Suprapubic skin (tissue), 4 donors: ENCODE results near the gene RXFP3. TPM values are rescaled to one million over a fixed set of nuclear protein-coding genes. Genes with fewer than 3 reads are reported as not detected.

Experiments used
- DNase-seq, 2 donors: peaks; one replicate each; pipeline ENCODE4 v3.0.0-alpha.2; 2019; ENCODE audit warnings: low spot score in 2 of 2
- H3K27ac ChIP-seq: fragments of 200-600 bp; sonication (generic); one replicate; pipeline ENCODE4 v1.5.1; 2019
- H3K27me3 ChIP-seq: fragments of 200-600 bp; sonication (generic); one replicate; pipeline ENCODE4 v1.5.1; 2019
- H3K36me3 ChIP-seq: fragments of 200-600 bp; sonication (generic); one replicate; pipeline ENCODE4 v1.5.1; 2019
- H3K4me1 ChIP-seq: fragments of 200-600 bp; sonication (generic); one replicate; pipeline ENCODE4 v1.5.1; 2019
- H3K4me3 ChIP-seq: fragments of 200-600 bp; sonication (generic); one replicate; pipeline ENCODE4 v1.5.1; 2019; ENCODE audit warnings: mild to moderate bottlenecking
- H3K9me3 ChIP-seq: fragments of 200-600 bp; sonication (generic); one replicate; pipeline ENCODE4 v1.5.1; 2019
- EP300 ChIP-seq: sonication (generic); formaldehyde crosslinking; IDR thresholded peaks from one replicate; pipeline ENCODE4 v1.6.1; 2017; ENCODE audit warnings: antibody characterized with exemption
- POLR2A ChIP-seq, 2 donors: fragments of 450-650 bp; IDR thresholded peaks; one replicate each; pipeline ENCODE4 v1.6.1; 2017; ENCODE audit warnings: antibody characterized with exemption in 2 of 2, mild to moderate bottlenecking in 2 of 2, moderate library complexity in 2 of 2
- POLR2AphosphoS5 ChIP-seq, 3 donors: sonication (generic); formaldehyde crosslinking; IDR thresholded peaks; one replicate each; pipeline ENCODE4 v1.6.1; 2017; ENCODE audit warnings: antibody characterized with exemption in 3 of 3
- WGBS: methylation state at CpG from one replicate; pipeline ENCODE4 v1.1.5; 2018; 5-methylcytosine and 5-hydroxymethylcytosine counted together
- total RNA-seq, 4 donors: library from RNA; depleted of rRNA; stranded (reverse); fragments of >200 nt; gene quantifications; one replicate each; pipeline ENCODE4 v1.1.0, GENCODE V29; 2016
- TF ChIP-seq, protein P1 (sequence below), 2 donors: fragments of 200-600 bp in 1 of 2; fragments of 450-650 bp in 1 of 2; sonication (generic) in 1 of 2; IDR thresholded peaks; one replicate each; pipeline ENCODE4 v1.5.1; 2016 to 2019; ENCODE audit warnings: antibody characterized with exemption in 2 of 2, mild to moderate bottlenecking in 1 of 2, moderate library complexity in 1 of 2

RXFP3 gene, protein sequence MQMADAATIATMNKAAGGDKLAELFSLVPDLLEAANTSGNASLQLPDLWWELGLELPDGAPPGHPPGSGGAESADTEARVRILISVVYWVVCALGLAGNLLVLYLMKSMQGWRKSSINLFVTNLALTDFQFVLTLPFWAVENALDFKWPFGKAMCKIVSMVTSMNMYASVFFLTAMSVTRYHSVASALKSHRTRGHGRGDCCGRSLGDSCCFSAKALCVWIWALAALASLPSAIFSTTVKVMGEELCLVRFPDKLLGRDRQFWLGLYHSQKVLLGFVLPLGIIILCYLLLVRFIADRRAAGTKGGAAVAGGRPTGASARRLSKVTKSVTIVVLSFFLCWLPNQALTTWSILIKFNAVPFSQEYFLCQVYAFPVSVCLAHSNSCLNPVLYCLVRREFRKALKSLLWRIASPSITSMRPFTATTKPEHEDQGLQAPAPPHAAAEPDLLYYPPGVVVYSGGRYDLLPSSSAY
- not detected for total RNA-seq

DNA sequence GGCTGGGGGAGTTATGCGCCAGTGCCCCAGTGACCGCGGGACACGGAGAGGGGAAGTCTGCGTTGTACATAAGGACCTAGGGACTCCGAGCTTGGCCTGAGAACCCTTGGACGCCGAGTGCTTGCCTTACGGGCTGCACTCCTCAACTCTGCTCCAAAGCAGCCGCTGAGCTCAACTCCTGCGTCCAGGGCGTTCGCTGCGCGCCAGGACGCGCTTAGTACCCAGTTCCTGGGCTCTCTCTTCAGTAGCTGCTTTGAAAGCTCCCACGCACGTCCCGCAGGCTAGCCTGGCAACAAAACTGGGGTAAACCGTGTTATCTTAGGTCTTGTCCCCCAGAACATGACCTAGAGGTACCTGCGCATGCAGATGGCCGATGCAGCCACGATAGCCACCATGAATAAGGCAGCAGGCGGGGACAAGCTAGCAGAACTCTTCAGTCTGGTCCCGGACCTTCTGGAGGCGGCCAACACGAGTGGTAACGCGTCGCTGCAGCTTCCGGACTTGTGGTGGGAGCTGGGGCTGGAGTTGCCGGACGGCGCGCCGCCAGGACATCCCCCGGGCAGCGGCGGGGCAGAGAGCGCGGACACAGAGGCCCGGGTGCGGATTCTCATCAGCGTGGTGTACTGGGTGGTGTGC is at the start of gene RXFP3:
Gene RXFP3, plus strand, starts transcription at position 6 of the 636 bp plus-strand sequence. Its CDS starts 355 bp downstream, at position 361.
- peak within 1 kb of the TSS; percentile 31 for H3K4me3 ChIP-seq
- H3K27me3 ChIP-seq, result peaks cover 45% of the 10 kb centered on the region
- DNase-seq, result no peak
- no peaks in the 10 kb centered on the region for H3K9me3 ChIP-seq
- H3K36me3 ChIP-seq, result no peaks in the 10 kb centered on the region
- H3K27ac ChIP-seq, result no peak within 1 kb of the TSS
- 0% methylated on average over 6 of the region's 45 CpGs for WGBS
- peaks cover 16% of the 10 kb centered on the region for H3K4me1 ChIP-seq
- no peak for TF ChIP-seq POLR2AphosphoS5 (IDR thresholded peaks at IDR 0.05)
- TF ChIP-seq POLR2A (IDR thresholded peaks at IDR 0.05), result no peak
- TF ChIP-seq, protein P1, sequence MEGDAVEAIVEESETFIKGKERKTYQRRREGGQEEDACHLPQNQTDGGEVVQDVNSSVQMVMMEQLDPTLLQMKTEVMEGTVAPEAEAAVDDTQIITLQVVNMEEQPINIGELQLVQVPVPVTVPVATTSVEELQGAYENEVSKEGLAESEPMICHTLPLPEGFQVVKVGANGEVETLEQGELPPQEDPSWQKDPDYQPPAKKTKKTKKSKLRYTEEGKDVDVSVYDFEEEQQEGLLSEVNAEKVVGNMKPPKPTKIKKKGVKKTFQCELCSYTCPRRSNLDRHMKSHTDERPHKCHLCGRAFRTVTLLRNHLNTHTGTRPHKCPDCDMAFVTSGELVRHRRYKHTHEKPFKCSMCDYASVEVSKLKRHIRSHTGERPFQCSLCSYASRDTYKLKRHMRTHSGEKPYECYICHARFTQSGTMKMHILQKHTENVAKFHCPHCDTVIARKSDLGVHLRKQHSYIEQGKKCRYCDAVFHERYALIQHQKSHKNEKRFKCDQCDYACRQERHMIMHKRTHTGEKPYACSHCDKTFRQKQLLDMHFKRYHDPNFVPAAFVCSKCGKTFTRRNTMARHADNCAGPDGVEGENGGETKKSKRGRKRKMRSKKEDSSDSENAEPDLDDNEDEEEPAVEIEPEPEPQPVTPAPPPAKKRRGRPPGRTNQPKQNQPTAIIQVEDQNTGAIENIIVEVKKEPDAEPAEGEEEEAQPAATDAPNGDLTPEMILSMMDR (IDR thresholded peaks at IDR 0.05), result no peak
- no peak for TF ChIP-seq EP300

DNA sequence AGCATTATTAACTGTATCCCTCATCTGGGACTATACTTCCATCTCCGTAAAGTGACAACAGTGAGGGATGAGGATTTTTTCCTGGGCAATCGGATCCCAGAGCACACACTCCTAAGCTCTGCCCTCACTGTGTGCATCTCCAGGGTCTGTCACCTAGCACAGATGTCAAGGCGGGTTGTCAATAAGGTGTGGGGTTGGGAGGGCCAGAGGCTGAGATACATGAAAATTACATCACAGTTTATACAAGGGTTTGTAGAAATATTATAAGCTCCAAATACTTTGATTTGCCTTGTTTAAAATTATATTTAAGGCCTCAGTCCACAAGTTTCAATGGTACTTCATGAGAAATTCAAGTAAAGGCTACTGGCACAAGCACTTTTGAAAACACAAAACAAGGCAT is 48.9 kb upstream of the RXFP3 start:
- H3K4me3 ChIP-seq, result no peak overlapping the region
- H3K9me3 ChIP-seq, result no peaks in the 10 kb centered on the region
- H3K27ac ChIP-seq, result no peak overlapping the region
- no peak for TF ChIP-seq POLR2A (IDR thresholded peaks at IDR 0.05)
- TF ChIP-seq, protein P1 (IDR thresholded peaks at IDR 0.05), result no peak
- no peak for TF ChIP-seq POLR2AphosphoS5 (IDR thresholded peaks at IDR 0.05)
- TF ChIP-seq EP300, result no peak
- no peak for DNase-seq
- WGBS, result 73% methylated on average over 3 of the region's 3 CpGs
- H3K4me1 ChIP-seq, result peaks cover 13% of the 10 kb centered on the region
- peaks cover 24% of the 10 kb centered on the region for H3K27me3 ChIP-seq
- H3K36me3 ChIP-seq, result no peaks in the 10 kb centered on the region

DNA sequence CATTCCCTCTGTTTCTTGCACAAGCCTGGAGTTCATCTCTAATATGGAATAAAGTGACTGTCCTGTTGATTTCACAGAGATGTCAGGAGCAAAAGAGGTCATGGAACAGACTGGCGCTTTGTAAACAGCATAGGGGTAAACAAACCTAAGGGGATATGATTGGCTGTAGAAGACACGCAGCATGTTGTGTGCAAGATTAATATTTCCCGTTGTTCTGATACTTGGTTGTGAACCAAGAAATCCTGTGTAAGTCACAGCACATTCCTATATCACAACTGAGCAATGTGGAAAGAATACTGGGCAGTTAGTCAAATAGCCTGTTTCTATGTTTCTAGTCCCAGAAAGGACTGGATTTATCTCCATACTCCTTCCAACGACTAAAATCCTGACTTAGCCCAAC is 47.6 kb upstream of the RXFP3 start:
- peaks cover 30% of the 10 kb centered on the region for H3K27me3 ChIP-seq
- H3K9me3 ChIP-seq, result no peaks in the 10 kb centered on the region
- no peak for DNase-seq
- no peak for TF ChIP-seq POLR2A (IDR thresholded peaks at IDR 0.05)
- H3K36me3 ChIP-seq, result no peaks in the 10 kb centered on the region
- peaks cover 16% of the 10 kb centered on the region for H3K4me1 ChIP-seq
- no peak overlapping the region for H3K4me3 ChIP-seq
- 69% methylated on average over 4 of the region's 4 CpGs for WGBS
- no peak overlapping the region for H3K27ac ChIP-seq

DNA sequence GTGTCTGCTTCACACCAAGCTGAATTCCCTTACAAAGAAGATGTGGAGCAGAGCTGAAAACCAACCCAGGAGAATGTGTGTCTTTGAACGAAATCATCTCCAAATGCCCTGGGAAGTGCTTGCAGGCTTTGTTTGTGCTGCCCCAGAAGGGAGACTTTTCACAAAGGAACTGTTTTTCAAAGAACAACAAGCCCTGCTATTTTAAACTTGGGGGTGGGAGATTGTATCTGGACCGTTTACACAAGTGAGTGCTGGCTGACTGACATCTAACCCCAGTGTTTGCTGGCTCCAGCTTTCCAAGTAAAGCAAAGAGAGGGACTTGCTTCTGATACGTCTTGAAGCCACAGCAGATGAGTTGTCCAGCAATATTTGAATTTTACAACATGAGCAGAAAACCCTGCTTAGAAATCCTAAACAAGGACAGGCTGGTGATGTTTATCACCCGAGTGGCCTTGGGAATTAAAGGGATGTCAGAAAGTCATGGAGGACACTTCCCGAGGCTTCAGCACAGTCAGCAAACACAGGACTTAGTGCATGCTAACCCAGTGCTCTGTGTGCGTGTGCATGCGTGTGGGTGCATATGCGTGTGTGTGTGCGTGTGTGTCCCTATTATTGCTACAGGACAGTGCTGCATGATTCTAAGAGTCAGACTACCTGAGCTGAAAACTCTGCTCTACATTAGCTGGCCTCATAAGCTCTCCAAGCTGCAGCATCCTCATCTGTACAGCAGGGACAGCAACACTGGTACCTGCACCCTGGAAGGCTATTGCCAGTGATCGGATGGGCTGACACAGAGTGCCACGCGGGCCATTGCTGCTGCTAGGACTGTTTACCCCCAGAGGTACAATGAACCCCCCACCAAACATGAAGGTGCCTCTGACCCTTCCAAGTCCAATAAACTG is 45.8 kb upstream of the RXFP3 start:
- no peak for DNase-seq
- Histone ChIP-seq H3K36me3 (no peaks in the 10 kb centered on the region), H3K9me3 (no peaks in the 10 kb centered on the region), H3K27me3 (peaks cover 30% of the 10 kb centered on the region), H3K4me3 (peak overlapping the region; percentile 48), H3K27ac (no peak overlapping the region), H3K4me1 (peaks cover 16% of the 10 kb centered on the region)
- whole genome bisulfite sequencing, result 47% methylated on average over 11 of the region's 12 CpGs
- no peak for TF ChIP-seq EP300
- TF ChIP-seq, protein P1 (IDR thresholded peaks at IDR 0.05), result no peak
- TF ChIP-seq POLR2AphosphoS5 (IDR thresholded peaks at IDR 0.05), result no peak
- no peak for TF ChIP-seq POLR2A (IDR thresholded peaks at IDR 0.05)

DNA sequence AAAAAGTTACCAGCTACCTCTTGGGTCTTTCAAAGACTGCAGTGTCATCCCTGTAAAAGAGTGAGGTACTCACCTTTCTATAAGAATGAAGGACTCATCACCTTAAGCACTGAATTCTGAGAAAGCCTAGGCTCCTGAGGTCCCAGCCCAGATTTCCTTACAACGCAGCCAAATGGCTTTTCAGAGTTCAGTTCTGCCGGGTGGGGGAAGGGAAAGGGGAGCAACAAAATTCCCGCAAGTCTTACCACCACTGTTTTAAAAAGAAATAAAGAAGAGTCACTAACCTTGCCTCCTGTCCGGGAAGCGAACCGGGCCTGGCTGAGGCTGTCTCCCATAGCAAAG is 44.8 kb upstream of the RXFP3 start:
- Histone ChIP-seq H3K27me3 (peaks cover 30% of the 10 kb centered on the region), H3K27ac (no peak overlapping the region), H3K36me3 (no peaks in the 10 kb centered on the region), H3K4me3 (peak overlapping the region; percentile 48), H3K9me3 (no peaks in the 10 kb centered on the region), H3K4me1 (peaks cover 16% of the 10 kb centered on the region)
- TF ChIP-seq, protein P1 (IDR thresholded peaks at IDR 0.05), result no peak
- TF ChIP-seq POLR2A (IDR thresholded peaks at IDR 0.05) (no peak), EP300 (no peak), POLR2AphosphoS5 (IDR thresholded peaks at IDR 0.05) (no peak)
- 0% methylated on average over 6 of the region's 6 CpGs for WGBS
- no peak for DNase-seq
